ENCODE data around the gene RGP1. TPM values are rescaled to one million over a fixed set of nuclear protein-coding genes. Genes with fewer than 3 reads are reported as not detected.
A peak's percentile ranks its signal among the peaks of the same experiment; 100 is the strongest.

Gene RGP1
- total and polyA plus RNA-seq, 9 of the 15 experiments (the other 6 are each of a cell fraction or from before 2014, with no cell fraction given) = 0.42 to 13.8 (median 6.7) TPM

DNA sequence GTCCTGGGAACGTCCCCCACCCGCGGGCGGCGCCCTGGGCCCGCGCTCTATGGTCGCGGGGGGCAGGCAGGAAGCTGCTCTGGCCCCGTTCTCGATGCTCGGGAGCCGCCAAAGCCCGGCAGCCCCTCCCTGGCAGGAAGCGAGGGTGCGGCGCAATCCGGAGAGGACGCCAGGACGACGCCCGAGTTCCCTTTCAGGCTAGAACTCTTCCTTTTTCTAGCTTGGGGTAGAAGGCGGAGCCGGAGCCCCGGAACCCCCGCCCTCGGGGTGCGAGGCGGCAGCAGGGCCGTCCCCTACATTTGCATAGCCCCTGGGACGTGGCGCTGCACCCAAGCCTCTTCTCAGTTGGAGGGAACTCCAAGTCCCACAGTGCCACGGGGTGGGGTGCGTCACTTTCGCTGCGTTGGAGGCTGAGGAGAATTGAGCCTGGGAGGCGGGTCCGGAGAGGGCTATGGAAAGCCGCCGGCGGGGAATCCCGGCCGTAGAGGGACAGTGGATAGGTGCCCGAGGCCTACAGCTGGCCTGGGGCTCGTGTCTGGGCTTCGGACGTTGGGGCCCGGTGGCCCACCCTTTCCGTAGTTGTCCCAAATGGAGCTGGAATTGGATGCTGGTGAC is 16.8 kb upstream of the RGP1 start, which contains the start of the genes CREB3 and TLN1 (continued):
- TF ChIP-seq, protein P1, sequence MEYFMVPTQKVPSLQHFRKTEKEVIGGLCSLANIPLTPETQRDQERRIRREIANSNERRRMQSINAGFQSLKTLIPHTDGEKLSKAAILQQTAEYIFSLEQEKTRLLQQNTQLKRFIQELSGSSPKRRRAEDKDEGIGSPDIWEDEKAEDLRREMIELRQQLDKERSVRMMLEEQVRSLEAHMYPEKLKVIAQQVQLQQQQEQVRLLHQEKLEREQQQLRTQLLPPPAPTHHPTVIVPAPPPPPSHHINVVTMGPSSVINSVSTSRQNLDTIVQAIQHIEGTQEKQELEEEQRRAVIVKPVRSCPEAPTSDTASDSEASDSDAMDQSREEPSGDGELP (CRISPR knock-in tag; IDR thresholded peaks at IDR 0.05; ENCODE audit: borderline replicate concordance) = peak; percentile 62
- TF ChIP-seq ATF7 (IDR thresholded peaks at IDR 0.05) (peak; percentile 73; the same call in 1 of the 2 replicates), ELF1 (tag; IDR thresholded peaks at IDR 0.05) (peak; percentile 92), NRF1 (conservative IDR thresholded peaks at IDR 0.05 in 1 of 2, IDR thresholded peaks at IDR 0.05 in 1 of 2) (peak; percentile 77 to 83), CXXC5 (CRISPR knock-in tag; IDR thresholded peaks at IDR 0.05) (peak; percentile 84), SIX5 (IDR thresholded peaks at IDR 0.05; ENCODE audit: borderline replicate concordance in 1 of 2, insufficient read depth in 1 of 2, low read depth in 1 of 2, low read length in 2 of 2) (peak; percentile 64 to 66; a peak in 3 of 4 replicates), FOSL1 (tag; conservative IDR thresholded peaks at IDR 0.05) (peak; percentile 65), RFX5 (IDR thresholded peaks at IDR 0.05; ENCODE audit: low read depth, low read length) (no peak), NELFE (IDR thresholded peaks at IDR 0.05; ENCODE audit: insufficient read depth, insufficient read length) (no peak), TAF1 (IDR thresholded peaks at IDR 0.05; ENCODE audit: control insufficient read depth, extremely low read depth, insufficient read depth, low read length, severe bottlenecking) (peak; percentile 77), HMG20A (CRISPR knock-in tag; conservative IDR thresholded peaks at IDR 0.05) (no peak)
- TF ChIP-seq, protein P2, sequence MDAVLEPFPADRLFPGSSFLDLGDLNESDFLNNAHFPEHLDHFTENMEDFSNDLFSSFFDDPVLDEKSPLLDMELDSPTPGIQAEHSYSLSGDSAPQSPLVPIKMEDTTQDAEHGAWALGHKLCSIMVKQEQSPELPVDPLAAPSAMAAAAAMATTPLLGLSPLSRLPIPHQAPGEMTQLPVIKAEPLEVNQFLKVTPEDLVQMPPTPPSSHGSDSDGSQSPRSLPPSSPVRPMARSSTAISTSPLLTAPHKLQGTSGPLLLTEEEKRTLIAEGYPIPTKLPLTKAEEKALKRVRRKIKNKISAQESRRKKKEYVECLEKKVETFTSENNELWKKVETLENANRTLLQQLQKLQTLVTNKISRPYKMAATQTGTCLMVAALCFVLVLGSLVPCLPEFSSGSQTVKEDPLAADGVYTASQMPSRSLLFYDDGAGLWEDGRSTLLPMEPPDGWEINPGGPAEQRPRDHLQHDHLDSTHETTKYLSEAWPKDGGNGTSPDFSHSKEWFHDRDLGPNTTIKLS (IDR thresholded peaks at IDR 0.05; ENCODE audit: borderline replicate concordance, low read depth) = peak; percentile 98
- TF ChIP-seq, protein P3, sequence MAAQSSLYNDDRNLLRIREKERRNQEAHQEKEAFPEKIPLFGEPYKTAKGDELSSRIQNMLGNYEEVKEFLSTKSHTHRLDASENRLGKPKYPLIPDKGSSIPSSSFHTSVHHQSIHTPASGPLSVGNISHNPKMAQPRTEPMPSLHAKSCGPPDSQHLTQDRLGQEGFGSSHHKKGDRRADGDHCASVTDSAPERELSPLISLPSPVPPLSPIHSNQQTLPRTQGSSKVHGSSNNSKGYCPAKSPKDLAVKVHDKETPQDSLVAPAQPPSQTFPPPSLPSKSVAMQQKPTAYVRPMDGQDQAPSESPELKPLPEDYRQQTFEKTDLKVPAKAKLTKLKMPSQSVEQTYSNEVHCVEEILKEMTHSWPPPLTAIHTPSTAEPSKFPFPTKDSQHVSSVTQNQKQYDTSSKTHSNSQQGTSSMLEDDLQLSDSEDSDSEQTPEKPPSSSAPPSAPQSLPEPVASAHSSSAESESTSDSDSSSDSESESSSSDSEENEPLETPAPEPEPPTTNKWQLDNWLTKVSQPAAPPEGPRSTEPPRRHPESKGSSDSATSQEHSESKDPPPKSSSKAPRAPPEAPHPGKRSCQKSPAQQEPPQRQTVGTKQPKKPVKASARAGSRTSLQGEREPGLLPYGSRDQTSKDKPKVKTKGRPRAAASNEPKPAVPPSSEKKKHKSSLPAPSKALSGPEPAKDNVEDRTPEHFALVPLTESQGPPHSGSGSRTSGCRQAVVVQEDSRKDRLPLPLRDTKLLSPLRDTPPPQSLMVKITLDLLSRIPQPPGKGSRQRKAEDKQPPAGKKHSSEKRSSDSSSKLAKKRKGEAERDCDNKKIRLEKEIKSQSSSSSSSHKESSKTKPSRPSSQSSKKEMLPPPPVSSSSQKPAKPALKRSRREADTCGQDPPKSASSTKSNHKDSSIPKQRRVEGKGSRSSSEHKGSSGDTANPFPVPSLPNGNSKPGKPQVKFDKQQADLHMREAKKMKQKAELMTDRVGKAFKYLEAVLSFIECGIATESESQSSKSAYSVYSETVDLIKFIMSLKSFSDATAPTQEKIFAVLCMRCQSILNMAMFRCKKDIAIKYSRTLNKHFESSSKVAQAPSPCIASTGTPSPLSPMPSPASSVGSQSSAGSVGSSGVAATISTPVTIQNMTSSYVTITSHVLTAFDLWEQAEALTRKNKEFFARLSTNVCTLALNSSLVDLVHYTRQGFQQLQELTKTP (IDR thresholded peaks at IDR 0.05; ENCODE audit: low read depth in 1 of 2, partially characterized antibody in 2 of 2) = peak in 1 of 2 experiments; percentile 63
- TF ChIP-seq, protein P4, sequence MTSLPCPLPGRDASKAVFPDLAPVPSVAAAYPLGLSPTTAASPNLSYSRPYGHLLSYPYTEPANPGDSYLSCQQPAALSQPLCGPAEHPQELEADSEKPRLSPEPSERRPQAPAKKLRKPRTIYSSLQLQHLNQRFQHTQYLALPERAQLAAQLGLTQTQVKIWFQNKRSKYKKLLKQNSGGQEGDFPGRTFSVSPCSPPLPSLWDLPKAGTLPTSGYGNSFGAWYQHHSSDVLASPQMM (CRISPR knock-in tag; IDR thresholded peaks at IDR 0.05) = no peak
- TF ChIP-seq, protein P5, sequence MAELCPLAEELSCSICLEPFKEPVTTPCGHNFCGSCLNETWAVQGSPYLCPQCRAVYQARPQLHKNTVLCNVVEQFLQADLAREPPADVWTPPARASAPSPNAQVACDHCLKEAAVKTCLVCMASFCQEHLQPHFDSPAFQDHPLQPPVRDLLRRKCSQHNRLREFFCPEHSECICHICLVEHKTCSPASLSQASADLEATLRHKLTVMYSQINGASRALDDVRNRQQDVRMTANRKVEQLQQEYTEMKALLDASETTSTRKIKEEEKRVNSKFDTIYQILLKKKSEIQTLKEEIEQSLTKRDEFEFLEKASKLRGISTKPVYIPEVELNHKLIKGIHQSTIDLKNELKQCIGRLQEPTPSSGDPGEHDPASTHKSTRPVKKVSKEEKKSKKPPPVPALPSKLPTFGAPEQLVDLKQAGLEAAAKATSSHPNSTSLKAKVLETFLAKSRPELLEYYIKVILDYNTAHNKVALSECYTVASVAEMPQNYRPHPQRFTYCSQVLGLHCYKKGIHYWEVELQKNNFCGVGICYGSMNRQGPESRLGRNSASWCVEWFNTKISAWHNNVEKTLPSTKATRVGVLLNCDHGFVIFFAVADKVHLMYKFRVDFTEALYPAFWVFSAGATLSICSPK (IDR thresholded peaks at IDR 0.05; ENCODE audit: borderline replicate concordance) = no peak
- TF ChIP-seq, protein P6, sequence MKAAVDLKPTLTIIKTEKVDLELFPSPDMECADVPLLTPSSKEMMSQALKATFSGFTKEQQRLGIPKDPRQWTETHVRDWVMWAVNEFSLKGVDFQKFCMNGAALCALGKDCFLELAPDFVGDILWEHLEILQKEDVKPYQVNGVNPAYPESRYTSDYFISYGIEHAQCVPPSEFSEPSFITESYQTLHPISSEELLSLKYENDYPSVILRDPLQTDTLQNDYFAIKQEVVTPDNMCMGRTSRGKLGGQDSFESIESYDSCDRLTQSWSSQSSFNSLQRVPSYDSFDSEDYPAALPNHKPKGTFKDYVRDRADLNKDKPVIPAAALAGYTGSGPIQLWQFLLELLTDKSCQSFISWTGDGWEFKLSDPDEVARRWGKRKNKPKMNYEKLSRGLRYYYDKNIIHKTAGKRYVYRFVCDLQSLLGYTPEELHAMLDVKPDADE (conservative IDR thresholded peaks at IDR 0.05; ENCODE audit: control insufficient read depth, low read depth, low read length) = 0 out of 2 replicates have a peak, but pooled peaks have one; percentile 40
